H1 (cell line): ENCODE data around the gene CCDC157. TPM values are rescaled to one million over a fixed set of nuclear protein-coding genes. Genes with fewer than 3 reads are reported as not detected.

ENCODE experiments used
- CTCF ChIA-PET: fragments of 300-600 bp; sonication (Branson Sonifier 250); formaldehyde crosslinking; loops from one replicate; lab custom pipeline; 2021; ENCODE audit not compliant: partially characterized antibody; lab: Charles Lee
- POLR2A ChIA-PET: fragments of 300-600 bp; sonication (Branson Sonifier 250); formaldehyde crosslinking; loops from one replicate; lab custom pipeline; 2021; ENCODE audit warnings: inconsistent platforms; ENCODE audit not compliant: partially characterized antibody; lab: Charles Lee
- DNase-seq, 2 experiments: peaks; one replicate each; pipeline versions ENCODE4 v3.0.0 to v3.0.0-alpha.2; 2010 to 2022; ENCODE audit warnings: low spot score in 2 of 2, low read depth in 1 of 2, mixed read lengths in 1 of 2
- FAIRE-seq: peaks from 2 replicates; lab custom pipeline; 2011; peaks lifted over from hg19 to GRCh38; lab: Jason Lieb, UNC
- H2AFZ ChIP-seq: 2 replicates; pipeline ENCODE4 v1.8.1; 2012; ENCODE audit warnings: low read length, inconsistent platforms
- H2AK5ac ChIP-seq: 2 replicates; pipeline ENCODE4 v1.6.1; 2013; ENCODE audit warnings: low read depth, low read length
- H2BK120ac ChIP-seq: replicated peaks from 2 replicates; pipeline ENCODE3; 2013; ENCODE audit warnings: low read depth, low read length, inconsistent platforms
- H2BK12ac ChIP-seq: 2 replicates; pipeline ENCODE4 v1.6.1; 2013; ENCODE audit warnings: low read depth, low read length
- H2BK15ac ChIP-seq: 2 replicates; pipeline ENCODE4 v1.6.1; 2013; ENCODE audit warnings: low read length
- H2BK20ac ChIP-seq: 2 replicates; pipeline ENCODE4 v1.6.1; 2013; ENCODE audit warnings: low read length
- H2BK5ac ChIP-seq: 2 replicates; pipeline ENCODE4 v1.6.1; 2013; ENCODE audit warnings: low read depth, low read length
- H3K14ac ChIP-seq: 2 replicates; pipeline ENCODE4 v1.6.1; 2013; ENCODE audit warnings: inconsistent platforms; ENCODE audit not compliant: insufficient read length
- H3K18ac ChIP-seq: 2 replicates; pipeline ENCODE4 v1.6.1; 2013; ENCODE audit warnings: low read length; ENCODE audit errors: extremely low read depth
- H3K23ac ChIP-seq: 2 replicates; pipeline ENCODE4 v1.6.1; 2013; ENCODE audit warnings: inconsistent platforms; ENCODE audit not compliant: insufficient read length
- H3K23me2 ChIP-seq: 2 replicates; pipeline ENCODE4 v1.6.1; 2013; ENCODE audit warnings: low read depth, low read length
- H3K27ac ChIP-seq: 2 replicates; pipeline ENCODE4 v1.6.1; 2011; ENCODE audit warnings: low read depth, low read length, inconsistent platforms
- H3K27me3 ChIP-seq, 4 experiments: replicated peaks in 1 of 4; 1 replicate in 1 of 4; 2 replicates in 3 of 4; pipeline versions ENCODE4 v1.6.1 to v1.8.1; 2011 to 2013; ENCODE audit warnings: low read length in 3 of 4, mild to moderate bottlenecking in 3 of 4, inconsistent platforms in 2 of 4, mixed read lengths in 2 of 4, moderate library complexity in 1 of 4; ENCODE audit not compliant: control insufficient read depth in 3 of 4, insufficient read depth in 3 of 4; ENCODE audit errors: extremely low read depth in 1 of 4
- H3K36me3 ChIP-seq, 4 experiments: 2 replicates each; pipeline versions ENCODE4 v1.6.1 to v1.8.1; 2011 to 2013; ENCODE audit warnings: mild to moderate bottlenecking in 4 of 4, low read length in 3 of 4, moderate library complexity in 2 of 4, control low read depth in 1 of 4, inconsistent platforms in 1 of 4; ENCODE audit not compliant: insufficient read depth in 4 of 4, control insufficient read depth in 2 of 4
- H3K4ac ChIP-seq: replicated peaks from 2 replicates; pipeline ENCODE3; 2013; ENCODE audit warnings: low read length, low read depth, mixed read lengths, inconsistent platforms; ENCODE audit not compliant: insufficient read length
- H3K4me1 ChIP-seq, 4 experiments: replicated peaks in 1 of 4; 1 replicate in 1 of 4; 2 replicates in 3 of 4; pipeline versions ENCODE4 v1.6.1 to v1.8.1; 2011 to 2013; ENCODE audit warnings: low read length in 3 of 4, inconsistent platforms in 2 of 4, mixed read lengths in 1 of 4; ENCODE audit not compliant: insufficient read depth in 4 of 4, control insufficient read depth in 3 of 4
- H3K4me2 ChIP-seq, 2 experiments: 2 replicates each; pipeline versions ENCODE4 v1.6.1 to v1.8.1; 2011 to 2013; ENCODE audit warnings: low read depth in 2 of 2, low read length in 2 of 2, control low read depth in 1 of 2, inconsistent platforms in 1 of 2, mild to moderate bottlenecking in 1 of 2; ENCODE audit not compliant: insufficient read depth in 1 of 2
- H3K4me3 ChIP-seq, 4 experiments: fragments of 200-600, 300-600 bp in 1 of 4; sonication (generic), shearing (Covaris generic), sonication (Bioruptor Twin) in 1 of 4; 2 replicates each; pipeline versions ENCODE4 v1.5.1 to v1.8.1; 2011 to 2016; ENCODE audit warnings: low read length in 4 of 4, low read depth in 3 of 4, control low read depth in 2 of 4, inconsistent platforms in 2 of 4, mild to moderate bottlenecking in 2 of 4, mixed read lengths in 1 of 4, moderate library complexity in 1 of 4; ENCODE audit not compliant: insufficient read depth in 2 of 4; ENCODE audit errors: extremely low read depth in 1 of 4
- H3K56ac ChIP-seq: replicated peaks from 2 replicates; pipeline ENCODE3; 2013; ENCODE audit warnings: low read depth, mild to moderate bottlenecking, mixed read lengths, low read length, inconsistent platforms; ENCODE audit not compliant: insufficient read length
- H3K79me1 ChIP-seq: 2 replicates; pipeline ENCODE4 v1.6.1; 2013; ENCODE audit warnings: low read depth, low read length, control low read depth
- H3K79me2 ChIP-seq, 2 experiments: 2 replicates each; pipeline versions ENCODE4 v1.6.1 to v1.8.1; 2012 to 2013; ENCODE audit warnings: low read length in 2 of 2, mild to moderate bottlenecking in 2 of 2, inconsistent platforms in 1 of 2; ENCODE audit not compliant: insufficient read depth in 2 of 2, control insufficient read depth in 1 of 2
- H3K9ac ChIP-seq, 4 experiments: replicated peaks in 1 of 4; 1 replicate in 1 of 4; 2 replicates in 3 of 4; pipeline versions ENCODE4 v1.6.1 to v1.8.1; 2011 to 2013; ENCODE audit warnings: low read depth in 3 of 4, low read length in 3 of 4, control low read depth in 2 of 4, mild to moderate bottlenecking in 2 of 4, moderate library complexity in 2 of 4, inconsistent platforms in 1 of 4; ENCODE audit errors: extremely low read depth in 1 of 4
- H3K9me3 ChIP-seq, 2 experiments: 2 replicates each; pipeline versions ENCODE4 v1.6.1 to v1.8.1; 2012 to 2013; ENCODE audit warnings: mild to moderate bottlenecking in 2 of 2, moderate library complexity in 2 of 2, control low read depth in 1 of 2, inconsistent platforms in 1 of 2, low read depth in 1 of 2, low read length in 1 of 2, mixed read lengths in 1 of 2; ENCODE audit not compliant: insufficient read depth in 2 of 2
- H4K20me1 ChIP-seq, 2 experiments: replicated peaks in 1 of 2; 2 replicates each; pipeline versions ENCODE3 to v1.8.1; 2011 to 2013; ENCODE audit warnings: inconsistent platforms in 2 of 2, low read length in 2 of 2, mild to moderate bottlenecking in 1 of 2; ENCODE audit not compliant: insufficient read depth in 2 of 2, control insufficient read depth in 1 of 2
- H4K5ac ChIP-seq: 2 replicates; pipeline ENCODE4 v1.6.1; 2013; ENCODE audit warnings: low read length, low read depth, mixed read lengths, inconsistent platforms; ENCODE audit not compliant: insufficient read length
- H4K8ac ChIP-seq: 2 replicates; pipeline ENCODE4 v1.8.0; 2013; ENCODE audit warnings: mild to moderate bottlenecking, moderate library complexity, low read length, inconsistent platforms; ENCODE audit not compliant: insufficient read depth; ENCODE audit errors: extremely low read depth
- H4K91ac ChIP-seq: replicated peaks from 2 replicates; pipeline ENCODE3; 2013; ENCODE audit warnings: low read length, mixed read lengths, inconsistent platforms; ENCODE audit not compliant: insufficient read length
- EGR1 ChIP-seq: IDR thresholded peaks from 2 replicates; pipeline ENCODE4 v1.6.1; 2011; ENCODE audit warnings: low read depth, low read length, borderline replicate concordance
- JUND ChIP-seq: IDR thresholded peaks from 2 replicates; pipeline ENCODE4 v1.6.1; 2011; ENCODE audit warnings: mild to moderate bottlenecking, improper control_type of control experiment, low read length
- NRF1 ChIP-seq: IDR thresholded peaks from 2 replicates; pipeline ENCODE4 v1.6.1; 2011; ENCODE audit warnings: mild to moderate bottlenecking, low read depth, low read length, improper control_type of control experiment
- WGBS, 2 experiments: shearing (Covaris generic) in 1 of 2; methylation state at CpG; one replicate each; pipeline versions ENCODE4 v1.1.6 to v1.1.7; 2013 to 2015; ENCODE audit warnings: low lambda C conversion rate in 2 of 2, mixed read lengths in 2 of 2, inconsistent platforms in 1 of 2, low coverage in 1 of 2, missing lambda C conversion rate in 1 of 2; ENCODE audit not compliant: insufficient replicate concordance in 2 of 2, insufficient coverage in 1 of 2, insufficient read length in 1 of 2; ENCODE audit errors: extremely low coverage in 1 of 2, missing lambda C conversion rate in 1 of 2; 5-methylcytosine and 5-hydroxymethylcytosine counted together
- polyA plus RNA-seq, 7 experiments: library from polyadenylated mRNA; depleted of rRNA in 3 of 7; stranded (reverse) in 5 of 7; unstranded in 2 of 7; fragments of >200 nt in 5 of 7; fragments of 200-250 nt in 2 of 7; gene quantifications; 1 replicate in 5 of 7; 2 replicates in 1 of 7; 4 replicates in 1 of 7; pipeline versions ENCODE4 v1.2.1 to v1.2.3, GENCODE V29; 2011 to 2013; ENCODE audit warnings: missing spikeins in 2 of 7, mixed read lengths in 2 of 7
- total RNA-seq: library from RNA; stranded (reverse); fragmentation: NEBNext Ultra II Directional; extraction: Animal tissue kit (Norgen Biotek cat#: 25700); gene quantifications from 2 replicates; pipeline ENCODE4 v1.2.1, GENCODE V29; 2021

The CCDC157 gene
- total and polyA plus RNA-seq, 2 of the 8 experiments (the other 6 are each of a cell fraction or from before 2014, with no cell fraction given), result 4.1 to 8.4 TPM

- Histone ChIP-seq H3K4me2 (no peak overlapping the region), H4K20me1 (peaks cover 1 to 4% of the 10 kb centered on the region in 2 experiments), H3K36me3 (peaks cover 0 to 3% (median 1%) of the 10 kb centered on the region in 4 experiments; a peak in 3 of 8 replicates), H3K56ac (no peak overlapping the region), H3K27me3 (no peaks in the 10 kb centered on the region), H2AFZ (no peak overlapping the region), H2BK20ac (no peak overlapping the region), H3K14ac (no peak overlapping the region), H3K4me1 (peaks cover 0 to 2% (median 0%) of the 10 kb centered on the region in 4 experiments; a peak in 1 of 7 replicates), H3K4me3 (no peak overlapping the region), H2BK15ac (no peak overlapping the region), H3K79me2 (no peaks in the 10 kb centered on the region), H3K79me1 (no peaks in the 10 kb centered on the region), H2AK5ac (no peak overlapping the region), H4K91ac (no peak overlapping the region), H3K23me2 (no peaks in the 10 kb centered on the region), H3K9me3 (no peaks in the 10 kb centered on the region), H3K4ac (no peak overlapping the region), H2BK12ac (no peak overlapping the region), H3K18ac (no peak overlapping the region), H3K27ac (0 out of 2 replicates have a peak overlapping the region, but pooled peaks have one; percentile 1), H3K23ac (no peak overlapping the region), H4K8ac (no peak overlapping the region; the same call in 1 of the 2 replicates), H2BK5ac (no peak overlapping the region), H4K5ac (no peak overlapping the region), H3K9ac (0 out of 7 replicates have a peak overlapping the region, but pooled peaks of 1 of the 4 experiments have one; percentile 1), H2BK120ac (no peak overlapping the region)
- DNase-seq, result no peak
- WGBS, 2 experiments, result 91% methylated on average over 8 of the region's 9 CpGs; no CpG with 5 or more reads in 1 of the 2 experiments
- no peak for TF ChIP-seq NRF1
- no peak for TF ChIP-seq JUND
- no peak for TF ChIP-seq EGR1
- no peak for FAIRE-seq
- CTCF ChIA-PET, result interaction anchor here (1.2 to 1.8 kb wide), 5 partner anchors 14 to 90 kb away, joined by 3 to 8 read pairs (median 3); no protein-coding TSS in a partner anchor
- POLR2A ChIA-PET, result interaction anchor here (1.5 to 11.8 kb wide), 3 partner anchors 10 to 40 kb away, joined by 8 to 129 read pairs (median 14); partner anchors contain the start of genes CCDC157 and SF3A1
Measured at GRCh38 chr22:30368420-30368819, 11.6 kb downstream of the CCDC157 start.
